ENCODE data around the gene SEMA5B.

The SEMA5B gene

DNA sequence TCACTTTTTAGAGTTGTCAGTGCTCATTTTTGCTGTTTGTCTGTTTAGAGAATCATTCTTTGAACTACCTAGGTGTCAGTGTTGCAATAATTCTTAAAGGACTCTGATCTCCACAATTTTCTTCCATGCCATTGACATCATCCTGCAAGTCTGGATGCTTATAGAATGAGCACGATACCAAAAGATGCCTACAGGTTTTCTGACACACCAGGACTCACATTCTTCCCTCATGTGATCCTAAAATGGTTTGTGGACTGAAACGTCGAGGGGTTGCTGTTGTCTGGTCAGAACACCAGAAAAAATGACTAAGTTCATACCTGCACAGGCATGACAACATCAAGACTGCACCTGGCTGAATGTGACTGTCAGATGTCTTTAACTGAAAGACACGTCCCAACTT is 95.9 kb downstream of the SEMA5B start:
- Mint-ChIP-seq H3K4me1 (ENCODE audit: low read depth) (no peaks in the 10 kb centered on the region), H3K36me3 (no peaks in the 10 kb centered on the region), H3K27me3 (no peaks in the 10 kb centered on the region), H3K27ac (no peak overlapping the region), H3K4me3 (no peak overlapping the region), H3K9me3 (ENCODE audit: low read depth) (no peaks in the 10 kb centered on the region)

DNA sequence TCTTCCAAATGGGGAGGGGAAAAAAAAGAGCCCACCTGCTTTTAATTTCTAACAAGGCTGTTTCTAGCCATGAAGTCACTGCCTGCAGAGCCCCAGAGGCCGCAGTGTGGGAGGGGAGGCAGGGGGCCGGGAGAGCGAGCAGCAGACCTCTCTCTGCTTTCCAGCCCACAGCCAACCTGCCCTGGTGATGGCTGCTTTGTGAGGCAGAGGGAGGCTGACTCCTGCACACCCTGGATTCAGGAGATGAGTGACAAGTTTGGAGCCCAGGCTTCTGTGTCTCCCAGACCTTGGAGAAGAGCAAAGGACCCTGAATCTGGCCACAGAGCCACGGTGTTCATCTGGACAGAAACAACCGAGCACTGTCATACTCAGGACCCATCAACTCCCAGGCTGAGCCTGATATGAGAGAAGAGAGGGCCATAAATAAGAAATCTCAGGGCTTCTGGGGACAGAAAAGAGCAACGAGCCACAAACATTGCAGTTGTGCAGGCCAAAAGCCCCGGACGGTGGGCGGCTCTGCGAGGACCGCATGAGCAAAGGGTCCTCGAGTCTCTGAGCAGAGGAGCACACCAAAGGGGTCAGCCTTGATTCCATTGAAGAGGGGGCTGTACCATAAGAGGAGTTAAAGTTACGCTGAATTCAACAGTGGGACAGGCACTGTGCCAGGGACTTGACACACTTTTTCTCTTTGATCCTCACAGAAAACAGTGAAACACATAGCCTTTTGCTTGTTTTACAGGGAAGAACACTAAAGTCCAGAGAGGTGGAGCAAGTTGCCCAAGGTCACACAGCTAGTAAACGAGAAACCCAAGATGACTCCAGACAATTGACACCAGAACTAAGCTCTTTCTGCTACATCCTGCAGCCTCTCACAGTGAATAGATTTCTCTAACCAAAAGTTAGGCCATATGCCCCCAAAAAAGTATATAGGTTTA is 97.2 kb downstream of the SEMA5B start:
- Mint-ChIP-seq H3K4me1 (ENCODE audit: low read depth) (no peaks in the 10 kb centered on the region), H3K36me3 (no peaks in the 10 kb centered on the region), H3K9me3 (ENCODE audit: low read depth) (no peaks in the 10 kb centered on the region), H3K27ac (no peak overlapping the region), H3K4me3 (no peak overlapping the region), H3K27me3 (no peaks in the 10 kb centered on the region)

- Mint-ChIP-seq H3K27me3 (no peaks in the 10 kb centered on the region), H3K4me1 (ENCODE audit: low read depth) (no peaks in the 10 kb centered on the region), H3K27ac (no peak overlapping the region), H3K9me3 (ENCODE audit: low read depth) (no peaks in the 10 kb centered on the region), H3K36me3 (no peaks in the 10 kb centered on the region), H3K4me3 (no peak overlapping the region)
These were observed 98.1 kb downstream of the SEMA5B start for GRCh38 chr3:122929188-122930062.

GRCh38 chr3:122928396-122929187 is 99.0 kb downstream of the SEMA5B start:
- Mint-ChIP-seq H3K27ac (no peak overlapping the region), H3K4me1 (ENCODE audit: low read depth) (no peaks in the 10 kb centered on the region), H3K9me3 (ENCODE audit: low read depth) (no peaks in the 10 kb centered on the region), H3K36me3 (no peaks in the 10 kb centered on the region), H3K27me3 (no peaks in the 10 kb centered on the region), H3K4me3 (no peak overlapping the region)

DNA sequence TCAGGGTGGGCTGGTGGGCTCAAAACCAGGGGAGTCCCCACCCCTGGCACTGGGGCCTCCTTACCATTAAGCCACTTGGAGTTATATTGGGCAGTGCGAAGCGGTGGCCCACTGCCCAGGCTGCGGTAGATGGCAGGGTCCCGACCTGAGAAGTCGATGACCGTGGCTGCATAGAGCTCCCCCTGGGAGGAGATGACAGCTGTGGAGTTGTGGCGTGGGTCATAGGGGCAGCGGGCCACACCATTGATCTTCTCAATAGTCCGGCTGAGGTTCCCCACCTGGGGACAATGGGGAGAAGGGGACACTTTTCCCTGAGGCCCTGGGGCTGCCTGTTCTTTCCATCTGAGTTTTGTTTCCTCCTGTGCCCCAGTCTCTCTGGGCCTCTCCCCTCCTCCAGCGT is 99.8 kb downstream of the SEMA5B start:
- Mint-ChIP-seq H3K36me3 (no peaks in the 10 kb centered on the region), H3K4me3 (no peak overlapping the region), H3K4me1 (ENCODE audit: low read depth) (no peaks in the 10 kb centered on the region), H3K9me3 (ENCODE audit: low read depth) (no peaks in the 10 kb centered on the region), H3K27me3 (no peaks in the 10 kb centered on the region), H3K27ac (no peak overlapping the region)

- Mint-ChIP-seq H3K4me3 (no peak overlapping the region), H3K27ac (no peak overlapping the region), H3K9me3 (ENCODE audit: low read depth) (no peaks in the 10 kb centered on the region), H3K4me1 (ENCODE audit: low read depth) (no peaks in the 10 kb centered on the region), H3K27me3 (no peaks in the 10 kb centered on the region), H3K36me3 (no peaks in the 10 kb centered on the region)
These were observed 100.8 kb downstream of the SEMA5B start for GRCh38 chr3:122926811-122927210.

- Mint-ChIP-seq H3K9me3 (ENCODE audit: low read depth) (no peaks in the 10 kb centered on the region), H3K4me3 (no peak overlapping the region), H3K27me3 (peaks cover 2% of the 10 kb centered on the region), H3K36me3 (no peaks in the 10 kb centered on the region), H3K27ac (no peak overlapping the region), H3K4me1 (ENCODE audit: low read depth) (peaks cover 2% of the 10 kb centered on the region)
These were observed 101.2 kb downstream of the SEMA5B start for GRCh38 chr3:122926322-122926721.

GRCh38 chr3:122925756-122926155 is 101.8 kb downstream of the SEMA5B start:
- no peaks in the 10 kb centered on the region for H3K9me3 Mint-ChIP-seq (ENCODE audit: low read depth)
- H3K4me3 Mint-ChIP-seq = no peak overlapping the region
- H3K4me1 Mint-ChIP-seq (ENCODE audit: low read depth) = peaks cover 2% of the 10 kb centered on the region
- H3K27ac Mint-ChIP-seq = no peak overlapping the region
- peaks cover 5% of the 10 kb centered on the region for H3K27me3 Mint-ChIP-seq
- H3K36me3 Mint-ChIP-seq = no peaks in the 10 kb centered on the region

DNA sequence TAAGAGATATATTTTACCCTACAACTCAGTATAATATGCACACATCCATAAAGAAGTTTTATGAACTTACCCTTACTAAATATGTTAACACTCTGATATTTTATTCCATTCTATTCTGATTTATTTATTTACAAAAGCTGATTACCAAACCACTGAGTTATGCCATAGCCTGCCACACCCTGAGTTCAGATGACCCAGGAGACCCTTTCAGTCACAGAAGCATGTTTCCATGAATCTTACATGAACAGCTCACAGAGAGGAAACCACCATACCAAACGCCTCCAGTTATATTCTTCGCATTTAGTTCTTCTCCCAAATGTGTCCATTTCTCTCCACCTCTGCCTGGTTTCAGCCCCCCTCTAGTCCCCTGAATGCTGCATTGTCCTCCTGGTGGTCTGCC is 103.5 kb downstream of the SEMA5B start:
- Mint-ChIP-seq H3K4me1 (ENCODE audit: low read depth) (peaks cover 2% of the 10 kb centered on the region), H3K9me3 (ENCODE audit: low read depth) (no peaks in the 10 kb centered on the region), H3K36me3 (peaks cover 2% of the 10 kb centered on the region), H3K27me3 (peaks cover 10% of the 10 kb centered on the region), H3K27ac (no peak overlapping the region), H3K4me3 (no peak overlapping the region)

GRCh38 chr3:122923611-122924010 is 104.0 kb downstream of the SEMA5B start:
- Mint-ChIP-seq H3K4me3 (no peak overlapping the region), H3K27ac (no peak overlapping the region), H3K36me3 (peaks cover 2% of the 10 kb centered on the region), H3K4me1 (ENCODE audit: low read depth) (peaks cover 2% of the 10 kb centered on the region), H3K9me3 (ENCODE audit: low read depth) (no peaks in the 10 kb centered on the region), H3K27me3 (peaks cover 10% of the 10 kb centered on the region)

DNA sequence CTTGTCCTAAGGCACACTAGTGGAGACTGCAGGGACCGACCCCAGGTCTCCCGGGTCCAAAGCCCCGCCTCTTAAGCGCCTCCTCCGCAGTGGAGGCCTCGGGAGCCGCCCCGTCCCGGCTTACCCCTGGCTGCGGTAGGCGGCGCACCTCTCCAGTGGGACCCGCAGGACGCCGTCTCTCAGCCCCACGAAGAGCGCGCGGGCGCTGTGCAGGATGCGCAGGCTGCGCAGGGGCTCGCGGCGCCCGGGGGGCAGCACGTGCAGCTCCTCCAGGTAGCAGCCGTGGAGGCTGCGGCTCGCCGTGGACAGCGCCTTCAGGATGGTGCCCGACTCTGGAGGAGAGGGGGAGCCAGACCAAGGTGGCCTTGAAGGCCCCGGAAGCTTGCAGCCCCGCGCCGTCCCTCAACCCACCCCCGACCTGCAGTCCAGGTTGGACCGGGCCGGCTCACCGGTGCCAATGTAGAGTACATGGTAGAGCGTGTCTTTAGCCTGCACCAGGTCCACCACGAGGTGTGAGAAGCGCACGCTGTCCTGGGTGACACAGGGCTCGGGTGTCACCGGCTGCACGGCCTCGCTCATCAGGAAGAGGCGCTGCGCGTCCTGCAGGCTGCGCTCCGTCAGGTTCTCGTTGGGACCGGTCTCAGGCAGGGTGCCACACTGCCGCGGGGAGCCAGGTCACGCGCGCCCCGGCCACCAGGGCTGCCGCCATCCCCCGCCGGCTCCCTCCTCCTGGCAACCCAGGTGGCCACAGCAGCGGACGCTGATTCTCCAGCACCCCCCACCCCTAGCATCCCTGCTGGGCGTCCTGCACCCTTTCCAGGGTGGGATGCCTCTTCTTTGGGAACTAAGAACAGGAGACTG is 105.5 kb downstream of the SEMA5B start:
- Mint-ChIP-seq H3K4me3 (peak overlapping the region; percentile 47), H3K27ac (no peak overlapping the region), H3K9me3 (ENCODE audit: low read depth) (no peaks in the 10 kb centered on the region)

GRCh38 chr3:122920986-122921385 is 106.6 kb downstream of the SEMA5B start:
- H3K4me1 Mint-ChIP-seq (ENCODE audit: low read depth) = peaks cover 5% of the 10 kb centered on the region
- peaks cover 10% of the 10 kb centered on the region for H3K27me3 Mint-ChIP-seq
- no peak overlapping the region for H3K4me3 Mint-ChIP-seq
- H3K36me3 Mint-ChIP-seq = peaks cover 2% of the 10 kb centered on the region
- H3K9me3 Mint-ChIP-seq (ENCODE audit: low read depth) = no peaks in the 10 kb centered on the region
- H3K27ac Mint-ChIP-seq = no peak overlapping the region

More for the DNA sequence above, 105.5 kb downstream of the SEMA5B start:
- H3K27me3 Mint-ChIP-seq = peaks cover 10% of the 10 kb centered on the region
- H3K4me1 Mint-ChIP-seq (ENCODE audit: low read depth) = peaks cover 2% of the 10 kb centered on the region
- H3K36me3 Mint-ChIP-seq = peaks cover 2% of the 10 kb centered on the region

- Mint-ChIP-seq H3K27ac (no peak overlapping the region), H3K9me3 (ENCODE audit: low read depth) (no peaks in the 10 kb centered on the region), H3K27me3 (peaks cover 10% of the 10 kb centered on the region), H3K4me3 (no peak overlapping the region), H3K36me3 (peaks cover 2% of the 10 kb centered on the region), H3K4me1 (ENCODE audit: low read depth) (peaks cover 8% of the 10 kb centered on the region)
These were observed 108.3 kb downstream of the SEMA5B start for GRCh38 chr3:122919291-122919610.
